ELR (cell line): ENCODE results near the gene SRC.
A peak's percentile ranks its signal among the peaks of the same experiment; 100 is the strongest.

Source experiments
- DNase-seq: peaks from one replicate; pipeline ENCODE4 v3.0.0-alpha.2; 2015; ENCODE audit warnings: low read depth

SRC gene

DNA sequence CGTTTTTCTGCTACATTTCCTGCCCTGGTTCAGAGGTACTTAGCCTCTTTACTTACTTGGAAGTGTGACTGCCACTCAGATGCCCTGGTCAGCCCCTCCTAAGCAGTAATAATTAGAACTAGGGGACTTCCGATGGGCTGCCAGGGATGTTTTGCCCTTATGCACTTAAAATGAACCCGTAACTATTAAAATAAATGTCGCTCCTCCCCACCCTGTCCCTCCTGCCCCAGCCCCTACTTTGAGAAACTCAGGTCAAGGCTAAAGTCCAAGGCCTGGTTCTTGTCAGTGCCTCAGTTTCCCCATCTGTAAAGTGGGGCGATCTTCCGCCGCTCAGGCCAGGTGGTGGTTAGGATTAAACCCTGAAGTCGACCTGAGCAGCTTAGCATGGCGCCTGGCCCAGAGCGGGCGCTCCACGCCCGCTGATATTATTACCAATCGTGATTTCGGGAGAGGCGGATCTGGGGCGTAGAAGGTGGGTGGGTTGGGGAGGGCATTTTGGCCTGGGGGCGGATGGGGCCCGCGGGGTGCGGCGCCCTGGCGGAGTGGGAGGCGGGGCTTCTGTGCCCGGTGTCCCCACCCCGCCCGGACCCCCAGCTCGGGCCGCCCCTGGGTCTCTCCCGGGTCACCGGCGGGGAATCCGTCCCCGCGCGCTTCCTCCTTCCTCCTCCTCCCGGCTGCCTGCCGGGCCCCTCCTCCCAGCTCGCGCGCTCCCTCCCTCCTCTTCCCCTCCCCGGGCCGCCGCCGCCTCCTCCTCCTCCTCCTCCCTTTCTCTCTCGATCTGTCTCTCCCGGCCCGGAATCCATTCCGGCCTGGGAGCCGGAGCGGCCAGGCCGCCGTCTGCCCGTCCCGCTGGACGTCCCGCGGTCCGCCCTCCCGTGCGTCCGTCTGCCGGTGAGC lies at the start of gene SRC:
Gene SRC (plus strand): TSS at position 802 of the 897 bp plus-strand sequence. CDS start 38,014 bp downstream, outside the sequence.
- DNase-seq = peak; percentile 84

GRCh38 chr20:37296371-37296770 lies 49.6 kb upstream of the SRC start:
- no peak for DNase-seq

GRCh38 chr20:37297066-37297736 lies 48.7 kb upstream of the SRC start:
- DNase-seq = peak; percentile 43

DNA sequence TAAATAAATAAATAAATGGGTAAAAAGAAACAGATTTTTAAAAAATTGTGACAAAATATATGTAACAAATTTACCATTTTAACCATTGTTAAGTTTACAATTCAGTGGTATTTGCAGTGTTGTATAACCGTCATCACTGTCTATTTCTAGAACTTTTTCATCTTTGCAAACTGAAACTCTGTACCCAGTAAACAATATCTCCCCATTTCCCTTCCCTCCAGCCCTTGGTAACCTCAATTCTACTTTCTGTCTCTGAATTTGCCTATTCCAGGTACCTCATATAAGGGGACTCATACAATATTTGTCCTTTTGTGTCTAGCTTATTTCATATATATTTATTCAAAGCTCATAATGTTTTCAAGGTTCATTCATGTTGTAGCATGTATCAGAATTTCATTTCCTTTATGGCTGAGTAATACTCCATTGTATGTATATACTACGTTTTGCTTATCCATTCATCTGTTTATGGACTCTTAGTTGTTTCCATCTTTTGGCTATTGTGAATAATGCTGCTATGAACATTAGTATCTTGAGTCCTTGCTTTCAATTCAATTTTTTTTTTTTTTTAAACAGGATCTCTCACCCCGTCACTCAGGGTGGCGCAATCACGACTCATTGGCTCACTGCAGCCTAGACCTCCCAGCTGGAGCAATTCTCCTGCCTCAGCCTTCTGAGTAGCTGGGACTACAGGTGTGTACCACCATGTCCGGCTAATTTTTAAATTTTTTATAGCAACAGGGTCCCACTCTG lies 47.6 kb upstream of the SRC start:
- DNase-seq = peak; percentile 87

GRCh38 chr20:37299718-37300528 lies 46.0 kb upstream of the SRC start:
- DNase-seq = no peak

DNA sequence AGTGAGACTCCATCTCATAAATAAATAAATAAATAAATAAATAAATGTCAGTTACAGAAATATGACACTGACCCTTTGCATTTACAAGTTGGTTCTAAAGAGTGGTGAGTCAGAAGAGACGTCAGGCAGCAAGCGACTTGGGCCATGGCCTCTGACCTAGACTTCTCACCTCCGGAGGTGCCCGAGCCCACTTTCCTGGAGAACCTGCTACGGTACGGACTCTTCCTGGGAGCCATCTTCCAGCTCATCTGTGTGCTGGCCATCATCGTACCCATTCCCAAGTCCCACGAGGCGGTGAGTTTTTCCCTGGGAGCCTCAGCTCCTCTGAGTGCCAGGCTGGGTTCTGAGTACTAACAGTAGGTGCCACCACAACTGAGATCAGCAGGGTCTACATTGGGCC lies 44.8 kb upstream of the SRC start:
- no peak for DNase-seq

GRCh38 chr20:37301558-37301957 lies 44.4 kb upstream of the SRC start:
- DNase-seq = no peak

DNA sequence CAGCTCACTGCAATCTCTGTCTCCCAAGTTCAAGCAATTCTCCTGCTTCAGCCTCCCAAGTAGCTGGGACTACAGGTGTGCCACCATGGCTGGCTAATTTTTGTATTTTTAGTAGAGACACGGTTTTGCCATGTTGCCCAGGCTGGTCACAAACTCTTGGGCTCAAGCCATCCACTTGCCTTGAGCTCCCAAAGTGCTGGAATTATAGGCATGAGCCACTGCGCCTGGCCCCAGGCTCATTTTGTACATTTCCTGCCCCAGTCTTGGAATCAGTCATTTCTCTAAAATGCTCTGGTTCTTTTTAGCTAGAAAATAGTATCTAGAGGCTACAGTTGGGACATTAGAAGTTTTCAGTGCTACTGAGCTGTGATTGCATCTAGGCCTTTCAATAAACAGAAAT lies 43.0 kb upstream of the SRC start:
- DNase-seq = no peak

DNA sequence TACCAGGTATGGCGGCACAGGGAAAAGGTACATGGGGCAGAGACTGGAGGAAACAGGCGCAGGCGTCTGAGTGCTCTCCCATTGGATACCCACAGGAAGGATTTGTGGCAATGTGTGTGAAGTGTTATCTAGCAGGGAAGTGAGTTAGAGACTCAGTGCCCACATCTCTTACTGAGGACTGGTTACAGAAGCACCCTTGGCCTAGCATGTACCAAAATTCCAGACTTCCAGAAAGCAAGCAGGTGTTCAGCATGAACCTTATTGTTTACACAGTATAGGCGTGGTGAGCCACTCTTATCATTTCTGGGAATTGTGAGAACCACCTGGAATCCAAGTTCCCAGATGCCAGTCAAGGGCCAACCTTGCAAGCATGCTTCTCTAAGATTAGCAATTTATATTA lies 42.3 kb upstream of the SRC start:
- no peak for DNase-seq

DNA sequence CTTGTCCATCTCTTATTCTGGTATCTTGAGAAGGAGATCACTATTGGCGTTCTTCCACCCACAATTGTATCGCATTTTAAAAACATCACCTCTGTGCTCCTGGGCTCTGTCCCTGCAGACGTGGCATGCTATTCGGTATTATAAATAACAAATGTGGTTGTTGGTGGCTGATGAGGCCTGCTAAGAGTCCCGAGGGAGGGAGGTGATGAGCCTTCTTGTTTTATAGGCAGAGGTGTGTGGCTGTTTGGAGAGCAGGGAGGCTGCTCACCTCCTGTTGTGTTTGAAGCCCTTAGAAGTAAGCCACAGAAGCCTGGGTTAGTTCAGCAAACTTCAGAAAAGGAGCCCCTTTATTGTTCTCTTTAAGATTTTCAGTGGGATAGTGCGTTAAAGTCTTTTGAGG lies 40.9 kb upstream of the SRC start:
- DNase-seq = no peak

DNA sequence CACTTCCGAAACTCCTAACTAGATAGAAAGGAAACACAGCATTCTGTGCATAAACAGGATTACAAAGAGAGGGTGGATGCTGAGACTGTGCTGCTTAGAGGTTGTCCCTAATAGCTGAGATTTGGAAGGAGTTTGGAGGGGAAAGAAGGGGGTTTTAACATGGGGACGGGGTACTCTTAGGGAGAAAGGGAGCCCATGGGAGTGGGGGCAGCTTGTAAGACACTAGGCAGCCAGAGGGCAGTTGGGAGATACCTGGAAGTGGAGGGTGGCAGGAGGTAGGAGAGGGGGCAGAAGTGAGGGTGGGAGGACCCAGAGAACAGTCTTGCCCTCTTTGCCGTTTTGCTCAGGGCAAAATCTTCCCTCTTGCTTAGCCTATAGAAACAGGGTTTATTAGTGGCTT lies 40.1 kb upstream of the SRC start:
- no peak for DNase-seq

DNA sequence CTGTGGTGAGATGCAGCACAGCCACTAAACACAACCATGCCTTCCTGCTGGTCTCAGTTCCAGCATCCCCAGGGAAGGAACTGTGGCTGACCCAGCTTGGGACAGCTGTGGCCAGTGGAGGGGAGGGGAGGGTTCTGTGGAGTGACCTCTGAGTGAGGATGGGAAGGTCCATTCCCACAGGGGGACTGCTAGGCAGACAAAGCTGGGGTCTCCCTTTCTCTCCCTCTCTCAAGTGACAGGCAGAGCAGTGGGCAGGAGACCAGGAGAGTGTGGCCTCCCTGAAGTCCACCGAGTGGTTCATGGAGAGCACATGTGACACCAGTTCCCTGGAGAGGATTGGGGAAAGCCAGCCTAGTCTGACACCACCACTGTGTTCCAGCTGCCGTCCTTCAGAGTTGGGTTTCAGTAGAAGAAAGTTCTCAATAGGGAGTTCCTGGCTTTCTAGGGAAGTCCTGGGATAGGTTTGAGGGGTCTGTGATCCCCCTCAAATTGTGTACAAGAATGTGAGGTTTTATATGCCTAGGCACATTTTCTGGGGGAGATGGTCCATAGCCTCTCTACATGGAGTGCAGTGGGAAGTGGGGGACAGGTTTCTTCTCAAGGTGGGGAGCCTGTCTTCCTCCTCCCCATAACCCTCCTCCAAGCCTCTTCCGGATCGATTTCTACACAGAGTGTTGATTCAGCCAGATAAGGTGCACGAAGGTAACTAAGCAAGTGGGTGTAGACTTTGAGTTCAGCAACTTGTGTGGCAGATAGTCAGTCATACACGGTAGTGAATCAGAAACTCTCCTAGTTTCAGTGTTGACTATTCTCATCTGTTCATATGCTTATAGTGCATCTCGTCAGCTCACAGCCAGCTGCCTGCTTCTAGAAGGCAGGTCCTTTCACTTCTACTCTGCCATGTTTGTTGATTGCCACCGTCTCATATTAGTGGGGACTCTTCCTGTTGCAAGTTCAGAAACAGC lies 37.6 kb upstream of the SRC start:
- DNase-seq = no peak

GRCh38 chr20:37309290-37309689 lies 36.6 kb upstream of the SRC start:
- no peak for DNase-seq

DNA sequence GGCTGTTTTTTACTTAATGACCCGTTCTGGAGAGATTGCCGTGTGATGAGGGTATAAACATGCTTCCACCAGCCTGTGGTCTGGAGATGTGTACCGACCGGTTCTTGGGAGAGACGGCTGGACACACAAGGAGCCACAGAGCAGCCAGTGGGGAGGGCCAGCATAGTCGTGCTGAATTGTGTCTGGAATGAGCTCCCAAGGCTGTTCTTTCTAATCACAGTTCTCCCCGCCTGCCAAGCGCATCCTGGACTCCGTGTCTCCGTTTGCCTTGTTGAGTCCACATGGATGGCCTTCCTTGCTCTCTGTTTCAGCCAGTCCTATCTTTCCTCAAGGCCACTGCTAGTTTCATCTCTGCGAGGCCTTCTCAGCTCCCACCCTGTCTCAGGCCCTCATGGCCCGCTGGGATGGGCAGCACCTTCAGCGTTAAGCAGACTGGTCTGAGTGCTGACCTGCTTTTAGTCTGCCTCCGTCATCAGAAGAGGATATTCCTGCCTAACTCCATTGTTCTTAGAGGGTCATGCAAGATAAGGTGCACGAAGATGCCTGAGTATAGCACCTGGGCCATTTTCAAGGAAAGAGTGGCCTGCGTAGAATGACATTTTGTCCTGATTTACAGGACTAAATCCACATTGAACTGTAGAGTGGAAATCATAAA lies 35.9 kb upstream of the SRC start:
- DNase-seq = no peak

GRCh38 chr20:37310951-37311350 lies 35.0 kb upstream of the SRC start:
- DNase-seq = no peak

GRCh38 chr20:37311710-37312355 lies 34.1 kb upstream of the SRC start:
- no peak for DNase-seq

DNA sequence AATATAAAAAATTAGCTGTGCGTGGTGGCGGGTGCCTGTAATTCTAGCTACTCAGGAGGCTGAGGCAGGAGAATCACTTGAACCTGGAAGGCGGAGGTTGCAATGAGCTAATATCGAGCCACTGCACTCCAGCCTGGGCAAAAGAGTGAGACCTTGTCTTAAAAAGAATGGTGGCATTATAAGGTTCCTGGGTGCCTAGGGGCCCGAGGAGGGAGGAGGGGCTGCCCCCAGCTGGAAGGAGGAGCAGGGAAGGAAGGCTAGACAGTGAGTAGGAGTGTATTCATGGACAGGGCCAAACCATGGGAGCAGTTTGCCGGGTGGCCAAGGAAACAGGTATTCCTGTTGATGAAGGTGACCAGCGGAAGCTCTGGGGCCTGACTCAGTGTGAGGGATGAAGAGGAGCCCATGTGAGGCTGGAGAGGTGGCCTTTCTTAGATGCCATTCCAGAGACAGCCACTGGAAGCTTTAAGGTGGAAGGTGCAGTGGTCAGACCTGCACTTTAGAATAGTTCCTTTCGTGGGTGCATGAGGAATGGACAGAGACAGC lies 32.3 kb upstream of the SRC start:
- DNase-seq = no peak

GRCh38 chr20:37314099-37314498 lies 31.8 kb upstream of the SRC start:
- DNase-seq = no peak

DNA sequence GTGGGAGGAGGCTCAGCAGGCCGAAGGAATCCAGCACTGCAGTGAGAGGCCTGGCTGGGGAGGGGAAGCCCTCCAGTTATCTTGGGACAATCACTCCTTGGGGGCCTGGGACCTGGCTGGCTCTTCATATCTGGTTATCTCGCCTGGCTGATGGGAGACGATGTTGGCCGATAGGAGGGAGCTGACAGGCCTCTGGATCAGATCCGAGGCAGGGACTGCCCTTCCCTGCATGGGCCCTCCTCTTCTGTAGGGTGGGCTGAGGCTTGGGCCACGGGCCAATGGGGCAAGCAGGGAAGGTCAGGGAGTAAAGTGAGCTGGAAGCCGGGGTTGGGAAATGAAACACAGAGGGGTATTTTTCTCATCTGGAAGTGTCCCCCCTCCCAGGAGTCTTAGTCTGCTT lies 31.3 kb upstream of the SRC start:
- no peak for DNase-seq
